Mesenchymal stem cell (in vitro differentiated cells and primary cell): ENCODE results near the gene CCT6A. TPM values are rescaled to one million over a fixed set of nuclear protein-coding genes. Genes with fewer than 3 reads are reported as not detected.

Experiments used
- DNase-seq: peaks from one replicate; pipeline ENCODE4 v3.0.0-alpha.2; 2013
- H2AFZ ChIP-seq: one replicate; pipeline ENCODE4 v1.6.1; 2013; ENCODE audit warnings: low read depth, mild to moderate bottlenecking, control low read depth, inconsistent platforms, low read length, moderate library complexity
- H2AK5ac ChIP-seq: 2 replicates; pipeline ENCODE4 v1.6.1; 2013; ENCODE audit warnings: low read length, moderate library complexity, mild to moderate bottlenecking, inconsistent platforms; ENCODE audit not compliant: severe bottlenecking
- H2BK120ac ChIP-seq: one replicate; pipeline ENCODE4 v1.6.1; 2013; ENCODE audit warnings: low read depth, mild to moderate bottlenecking, inconsistent platforms, low read length, moderate library complexity
- H2BK12ac ChIP-seq, 2 experiments: one replicate each; pipeline ENCODE4 v1.6.1; 2013; ENCODE audit warnings: inconsistent platforms in 2 of 2, low read length in 2 of 2, mild to moderate bottlenecking in 2 of 2, moderate library complexity in 2 of 2, control low read depth in 1 of 2
- H2BK15ac ChIP-seq: one replicate; pipeline ENCODE4 v1.6.1; 2013; ENCODE audit warnings: mild to moderate bottlenecking, low read depth, inconsistent platforms; ENCODE audit not compliant: poor library complexity, severe bottlenecking
- H2BK5ac ChIP-seq: 2 replicates; pipeline ENCODE4 v1.6.1; 2013; ENCODE audit warnings: low read depth, mild to moderate bottlenecking, low read length, control low read depth, inconsistent platforms; ENCODE audit not compliant: poor library complexity, severe bottlenecking
- H3K14ac ChIP-seq, 2 experiments: one replicate each; pipeline ENCODE4 v1.6.1; 2013; ENCODE audit warnings: inconsistent platforms in 2 of 2, low read length in 2 of 2, control low read depth in 1 of 2, mild to moderate bottlenecking in 1 of 2, moderate library complexity in 1 of 2
- H3K18ac ChIP-seq, 2 experiments: one replicate each; pipeline ENCODE4 v1.6.1; 2013; ENCODE audit warnings: inconsistent platforms in 2 of 2, low read length in 2 of 2, control low read depth in 1 of 2, low read depth in 1 of 2, mild to moderate bottlenecking in 1 of 2
- H3K23ac ChIP-seq, 2 experiments: one replicate each; pipeline ENCODE4 v1.6.1; 2013; ENCODE audit warnings: inconsistent platforms in 2 of 2, low read length in 2 of 2, mild to moderate bottlenecking in 2 of 2, moderate library complexity in 2 of 2, control low read depth in 1 of 2
- H3K27ac ChIP-seq: 2 replicates; pipeline ENCODE4 v1.5.1; 2013; ENCODE audit warnings: mild to moderate bottlenecking, moderate library complexity, low read length, control low read depth, inconsistent platforms; ENCODE audit not compliant: poor library complexity, severe bottlenecking
- H3K27me3 ChIP-seq, 2 experiments: 2 replicates each; pipeline versions ENCODE4 v1.6.1 to v1.7.0; 2013; ENCODE audit warnings: low read length in 2 of 2, mild to moderate bottlenecking in 2 of 2, moderate library complexity in 2 of 2, control low read depth in 1 of 2, inconsistent platforms in 1 of 2; ENCODE audit not compliant: control insufficient read depth in 1 of 2, insufficient read depth in 1 of 2
- H3K36me3 ChIP-seq, 2 experiments: 2 replicates each; pipeline versions ENCODE4 v1.6.1 to v1.7.0; 2013; ENCODE audit warnings: low read length in 2 of 2, control low read depth in 1 of 2, inconsistent platforms in 1 of 2, low read depth in 1 of 2, mild to moderate bottlenecking in 1 of 2; ENCODE audit not compliant: insufficient read depth in 2 of 2, control insufficient read depth in 1 of 2
- H3K4ac ChIP-seq, 2 experiments: one replicate each; pipeline ENCODE4 v1.6.1; 2013; ENCODE audit warnings: inconsistent platforms in 2 of 2, low read length in 2 of 2, mild to moderate bottlenecking in 2 of 2, moderate library complexity in 2 of 2, control low read depth in 1 of 2, low read depth in 1 of 2
- H3K4me1 ChIP-seq: 2 replicates; pipeline ENCODE4 v1.6.1; 2013; ENCODE audit warnings: low read depth, low read length, control low read depth; ENCODE audit not compliant: control insufficient read depth, insufficient read depth
- H3K4me2 ChIP-seq: 2 replicates; pipeline ENCODE4 v1.6.1; 2013; ENCODE audit warnings: low read length, mild to moderate bottlenecking, inconsistent platforms; ENCODE audit not compliant: poor library complexity, severe bottlenecking
- H3K4me3 ChIP-seq, 2 experiments: 2 replicates each; pipeline versions ENCODE4 v1.5.1 to v1.7.0; 2013; ENCODE audit warnings: low read length in 2 of 2, mild to moderate bottlenecking in 2 of 2, control low read depth in 1 of 2, low read depth in 1 of 2; ENCODE audit not compliant: insufficient read depth in 1 of 2
- H3K79me1 ChIP-seq: replicated peaks from 2 replicates; pipeline ENCODE4 v1.6.1; 2013; ENCODE audit warnings: mild to moderate bottlenecking, control low read depth, low read length, inconsistent platforms; ENCODE audit not compliant: poor library complexity, severe bottlenecking
- H3K9ac ChIP-seq: 2 replicates; pipeline ENCODE4 v1.7.0; 2013; ENCODE audit warnings: mild to moderate bottlenecking, low read length, moderate library complexity
- H3K9me3 ChIP-seq: 2 replicates; pipeline ENCODE4 v1.7.0; 2013; ENCODE audit warnings: mild to moderate bottlenecking, low read length; ENCODE audit not compliant: control insufficient read depth
- H4K8ac ChIP-seq: one replicate; pipeline ENCODE4 v1.6.1; 2013; ENCODE audit warnings: inconsistent platforms, mild to moderate bottlenecking, low read length, moderate library complexity
- H4K91ac ChIP-seq: one replicate; pipeline ENCODE4 v1.6.1; 2013; ENCODE audit warnings: mild to moderate bottlenecking, low read length, inconsistent platforms
- WGBS: methylation state at CpG from one replicate; pipeline ENCODE4 v1.1.7; 2013; ENCODE audit warnings: mixed read lengths; 5-methylcytosine and 5-hydroxymethylcytosine counted together
- polyA plus RNA-seq, 2 experiments: library from polyadenylated mRNA; stranded (reverse); fragments of 200-250 nt; gene quantifications; one replicate each; pipeline ENCODE4 v1.2.3, GENCODE V29; 2013

The CCT6A gene, protein sequence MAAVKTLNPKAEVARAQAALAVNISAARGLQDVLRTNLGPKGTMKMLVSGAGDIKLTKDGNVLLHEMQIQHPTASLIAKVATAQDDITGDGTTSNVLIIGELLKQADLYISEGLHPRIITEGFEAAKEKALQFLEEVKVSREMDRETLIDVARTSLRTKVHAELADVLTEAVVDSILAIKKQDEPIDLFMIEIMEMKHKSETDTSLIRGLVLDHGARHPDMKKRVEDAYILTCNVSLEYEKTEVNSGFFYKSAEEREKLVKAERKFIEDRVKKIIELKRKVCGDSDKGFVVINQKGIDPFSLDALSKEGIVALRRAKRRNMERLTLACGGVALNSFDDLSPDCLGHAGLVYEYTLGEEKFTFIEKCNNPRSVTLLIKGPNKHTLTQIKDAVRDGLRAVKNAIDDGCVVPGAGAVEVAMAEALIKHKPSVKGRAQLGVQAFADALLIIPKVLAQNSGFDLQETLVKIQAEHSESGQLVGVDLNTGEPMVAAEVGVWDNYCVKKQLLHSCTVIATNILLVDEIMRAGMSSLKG
- polyA plus RNA-seq (2013, experiment 1 of 2) = 153 TPM
- 160 TPM for polyA plus RNA-seq (2013, experiment 2 of 2)

DNA sequence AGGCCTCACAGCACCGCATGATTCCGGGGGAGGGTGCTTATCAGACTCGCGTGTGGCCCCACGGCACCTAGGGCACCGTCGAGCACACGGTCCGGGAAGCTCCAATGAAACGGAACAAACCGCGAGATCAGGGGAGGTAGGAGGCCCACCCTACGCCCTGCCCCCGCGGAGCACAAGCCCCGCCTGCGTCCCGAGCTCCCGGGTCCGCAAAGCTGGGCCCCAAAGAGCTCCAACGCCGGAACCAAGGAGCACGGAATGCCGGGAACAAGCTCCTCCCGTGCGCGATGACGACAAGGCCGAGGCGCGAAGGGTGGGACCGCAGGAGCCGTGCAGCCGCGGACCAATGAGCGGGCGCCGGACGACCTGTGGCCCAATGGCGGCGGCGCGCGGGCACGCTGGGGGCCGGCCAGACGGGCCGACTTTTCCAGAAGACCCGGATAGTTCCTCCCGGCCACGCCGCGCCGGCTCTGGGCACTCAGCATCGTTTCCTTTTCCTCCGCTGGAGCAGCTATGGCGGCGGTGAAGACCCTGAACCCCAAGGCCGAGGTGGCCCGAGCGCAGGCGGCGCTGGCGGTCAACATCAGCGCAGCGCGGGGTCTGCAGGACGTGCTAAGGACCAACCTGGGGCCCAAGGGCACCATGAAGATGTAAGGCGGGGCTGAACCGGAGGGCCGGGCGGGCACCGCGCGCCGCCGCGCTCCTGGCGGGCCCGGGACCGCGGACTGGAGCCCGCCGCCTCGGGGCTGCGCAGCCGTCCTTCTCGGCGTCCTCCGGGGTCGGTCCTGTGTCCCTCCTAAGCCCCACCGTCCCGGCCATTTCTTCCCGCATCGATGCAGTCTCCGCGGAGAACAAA, at the start of gene CCT6A, which contains the start of gene PSPH:
Gene CCT6A, plus strand, starts transcription at position 427 of the 853 bp plus-strand sequence. Its CDS starts 84 bp downstream, at position 511.
Gene PSPH, minus strand, starts transcription at position 106 of the 853 bp plus-strand sequence. CDS start 30,232 bp downstream, outside the sequence.
- under 1% methylated on average over 96 of the region's 97 CpGs for WGBS
- H4K8ac ChIP-seq = peak within 1 kb of the TSS; percentile 90
- H3K36me3 ChIP-seq = peaks cover 7 to 39% of the 10 kb centered on the region in 2 experiments
- H2BK12ac ChIP-seq = peak within 1 kb of the TSS; percentile 72 to 82
- peak within 1 kb of the TSS; percentile 75 for H2BK120ac ChIP-seq
- peak within 1 kb of the TSS in 1 of 2 experiments; percentile 83 for H3K23ac ChIP-seq
- peak within 1 kb of the TSS; percentile 93 for H2AFZ ChIP-seq
- H3K27ac ChIP-seq = peak within 1 kb of the TSS; percentile 94
- H3K18ac ChIP-seq = peak within 1 kb of the TSS; percentile 91 to 99
- H4K91ac ChIP-seq = peak within 1 kb of the TSS; percentile 95
- no peak within 1 kb of the TSS for H2BK15ac ChIP-seq
- peak within 1 kb of the TSS; percentile 86 for H2AK5ac ChIP-seq
- H3K27me3 ChIP-seq = no peaks in the 10 kb centered on the region
- peak within 1 kb of the TSS; percentile 67 for H3K4me2 ChIP-seq
- peak within 1 kb of the TSS in 1 of 2 experiments; percentile 99 for H3K14ac ChIP-seq
- H3K79me1 ChIP-seq = no peaks in the 10 kb centered on the region
- H3K4me3 ChIP-seq = peak within 1 kb of the TSS; percentile 98
- H3K4ac ChIP-seq = peak within 1 kb of the TSS; percentile 90 to 99
- peak; percentile 99 for DNase-seq
- H2BK5ac ChIP-seq = peak within 1 kb of the TSS; percentile 87
- H3K9ac ChIP-seq = peak within 1 kb of the TSS; percentile 100
- H3K4me1 ChIP-seq = peaks cover 20% of the 10 kb centered on the region
- no peaks in the 10 kb centered on the region for H3K9me3 ChIP-seq

DNA sequence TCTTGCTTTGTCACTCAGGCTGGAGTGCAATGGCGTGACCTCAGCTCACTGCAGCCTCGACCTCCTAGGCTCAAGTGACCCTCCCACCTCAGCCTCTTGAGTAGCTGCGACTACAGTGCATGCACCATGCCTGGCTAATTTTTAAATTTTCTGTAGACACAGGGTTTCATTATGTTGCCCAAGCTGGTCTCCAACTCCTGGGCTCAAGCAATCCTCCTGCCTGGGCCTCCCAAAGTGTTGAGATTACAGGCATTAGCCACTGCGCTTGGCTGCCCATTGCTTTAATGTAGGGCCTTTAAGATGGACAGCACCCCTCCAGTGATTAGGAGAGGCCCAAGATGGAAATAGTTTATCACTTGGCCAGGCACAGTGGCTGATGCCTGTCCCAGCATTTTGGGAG, 47.8 kb upstream of the CCT6A start:
- H3K9me3 ChIP-seq = no peaks in the 10 kb centered on the region
- H4K91ac ChIP-seq = no peak overlapping the region
- no peak overlapping the region for H2BK5ac ChIP-seq
- no peak overlapping the region for H3K18ac ChIP-seq
- H3K4me2 ChIP-seq = no peak overlapping the region
- no peak overlapping the region for H3K4me3 ChIP-seq
- H2BK12ac ChIP-seq = no peak overlapping the region
- H3K23ac ChIP-seq = no peak overlapping the region
- H3K4ac ChIP-seq = no peak overlapping the region
- H2BK120ac ChIP-seq = no peak overlapping the region
- H2BK15ac ChIP-seq = no peak overlapping the region
- H3K27ac ChIP-seq = no peak overlapping the region
- no peak overlapping the region for H4K8ac ChIP-seq
- H3K36me3 ChIP-seq = peaks cover 5 to 15% of the 10 kb centered on the region in 2 experiments
- H3K79me1 ChIP-seq = no peaks in the 10 kb centered on the region
- no peak for DNase-seq
- 93% methylated on average over 4 of the region's 4 CpGs for WGBS
- H2AK5ac ChIP-seq = no peak overlapping the region
- H3K9ac ChIP-seq = no peak overlapping the region
- peaks cover 7% of the 10 kb centered on the region for H3K4me1 ChIP-seq
- no peaks in the 10 kb centered on the region for H3K27me3 ChIP-seq
- H3K14ac ChIP-seq = no peak overlapping the region
- H2AFZ ChIP-seq = no peak overlapping the region

GRCh38 chr7:56007167-56007652, 44.4 kb upstream of the CCT6A start:
- no peak overlapping the region for H3K14ac ChIP-seq
- H4K91ac ChIP-seq = no peak overlapping the region
- 61% methylated on average over 3 of the region's 4 CpGs for WGBS
- DNase-seq = peak; percentile 26
- H3K79me1 ChIP-seq = no peaks in the 10 kb centered on the region
- peak overlapping the region; percentile 56 for H2AK5ac ChIP-seq
- no peak overlapping the region for H2BK15ac ChIP-seq
- no peak overlapping the region for H2BK12ac ChIP-seq
- H3K27me3 ChIP-seq = no peaks in the 10 kb centered on the region
- H4K8ac ChIP-seq = no peak overlapping the region
- peaks cover 10% of the 10 kb centered on the region for H3K4me1 ChIP-seq
- H3K9ac ChIP-seq = no peak overlapping the region
- H3K4ac ChIP-seq = no peak overlapping the region
- no peak overlapping the region for H3K27ac ChIP-seq
- H2BK120ac ChIP-seq = no peak overlapping the region
- H2AFZ ChIP-seq = no peak overlapping the region
- no peak overlapping the region for H3K4me3 ChIP-seq
- H2BK5ac ChIP-seq = no peak overlapping the region
- H3K23ac ChIP-seq = no peak overlapping the region
- no peak overlapping the region for H3K18ac ChIP-seq
- H3K4me2 ChIP-seq = no peak overlapping the region
- peaks cover 4 to 5% of the 10 kb centered on the region in 2 experiments for H3K36me3 ChIP-seq
- H3K9me3 ChIP-seq = no peaks in the 10 kb centered on the region
